GM19468 (cell line): ENCODE results near the gene SCAPER.
"Not testable (repeated sequence)": the region's sequence is repeated elsewhere in the genome, so short reads cannot be mapped to it uniquely, and the experiment has no call there.

ENCODE experiments used
- ATAC-seq: cut with Tn5 transposase; IDR thresholded peaks from one replicate; pipeline ENCODE4 v1.9.1; 2021; ENCODE audit warnings: mild to moderate bottlenecking, moderate library complexity, moderate number of reproducible peaks; ENCODE audit not compliant: unreplicated experiment; ENCODE audit errors: extremely low read depth

Gene SCAPER

GRCh38 chr15:76912430-76912829 lies 7.3 kb upstream of the SCAPER start:
- no peak for ATAC-seq

GRCh38 chr15:76905855-76906254 lies 715 bp upstream of the SCAPER start:
- ATAC-seq, result no peak

GRCh38 chr15:76904461-76905012 lies 603 bp downstream of the SCAPER start:
- no peak for ATAC-seq

- ATAC-seq, result no peak
These were observed 1.9 kb downstream of the SCAPER start for GRCh38 chr15:76903251-76903681.

- ATAC-seq, result no peak
These were observed 3.2 kb downstream of the SCAPER start for GRCh38 chr15:76901965-76902364.

GRCh38 chr15:76899931-76900310 lies 5.2 kb downstream of the SCAPER start:
- not testable (repeated sequence) for ATAC-seq

GRCh38 chr15:76899176-76899930 lies 5.8 kb downstream of the SCAPER start:
- ATAC-seq, result not testable (repeated sequence)

- ATAC-seq, result no peak
These were observed 7.0 kb downstream of the SCAPER start for GRCh38 chr15:76898102-76898501.

GRCh38 chr15:76894174-76894573 lies 11.0 kb downstream of the SCAPER start:
- ATAC-seq, result no peak

- ATAC-seq, result not testable (repeated sequence)
These were observed 12.3 kb downstream of the SCAPER start for GRCh38 chr15:76892836-76893235.

- not testable (repeated sequence) for ATAC-seq
These were observed 17.6 kb downstream of the SCAPER start for GRCh38 chr15:76887280-76888141.

GRCh38 chr15:76885212-76885611 lies 19.9 kb downstream of the SCAPER start:
- ATAC-seq, result no peak

- no peak for ATAC-seq
These were observed 29.2 kb downstream of the SCAPER start for GRCh38 chr15:76875911-76876310.

- ATAC-seq, result not testable (repeated sequence)
These were observed 32.1 kb downstream of the SCAPER start for GRCh38 chr15:76873066-76873465.

- no peak for ATAC-seq
These were observed 33.2 kb downstream of the SCAPER start for GRCh38 chr15:76871930-76872329.

GRCh38 chr15:76868740-76869139 lies 36.4 kb downstream of the SCAPER start:
- ATAC-seq, result no peak

- ATAC-seq, result no peak
These were observed 38.3 kb downstream of the SCAPER start for GRCh38 chr15:76866716-76867321.

GRCh38 chr15:76866008-76866407 lies 39.1 kb downstream of the SCAPER start:
- ATAC-seq, result no peak

- ATAC-seq, result no peak
These were observed 39.6 kb downstream of the SCAPER start for GRCh38 chr15:76865548-76865991.

- no peak for ATAC-seq
These were observed 40.6 kb downstream of the SCAPER start for GRCh38 chr15:76864586-76864985.
